Fibroblast of skin of left quadriceps (primary cell): ENCODE data around the gene LYRM9.
"Not testable (repeated sequence)": the region's sequence is repeated elsewhere in the genome, so short reads cannot be mapped to it uniquely, and the experiment has no call there.

ENCODE experiments used
- DNase-seq, 2 experiments: peaks; one replicate each; pipeline ENCODE4 v3.0.0-alpha.2; 2013; ENCODE audit warnings: low read depth in 2 of 2

LYRM9 gene

GRCh38 chr17:27873746-27874145 is 19.4 kb downstream of the LYRM9 start:
- DNase-seq, result no peak

- DNase-seq, result no peak
Measured at GRCh38 chr17:27873211-27873610, 20.0 kb downstream of the LYRM9 start.

DNA sequence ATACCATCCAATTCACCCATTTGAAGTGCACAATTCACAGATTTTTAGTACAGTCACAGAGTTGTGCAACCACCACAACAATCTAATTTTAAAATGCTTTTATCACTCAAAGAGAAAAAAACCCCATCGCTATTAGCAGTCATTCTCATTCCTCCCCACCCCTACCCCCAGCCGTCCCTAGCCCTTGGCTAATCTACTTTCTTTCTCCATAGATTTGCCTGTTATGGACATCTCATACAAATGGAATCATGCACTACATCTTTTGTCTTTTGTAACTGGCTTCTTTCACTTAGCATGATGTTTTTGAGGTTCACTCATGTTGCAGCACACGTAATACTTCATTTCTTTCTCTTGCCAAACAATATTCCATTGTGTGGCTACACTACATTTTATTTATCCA is 20.4 kb downstream of the LYRM9 start:
- DNase-seq, result no peak

GRCh38 chr17:27871407-27871806 is 21.8 kb downstream of the LYRM9 start:
- DNase-seq, result no peak

- DNase-seq, result no peak
Measured at GRCh38 chr17:27870345-27870744, 22.8 kb downstream of the LYRM9 start.

DNA sequence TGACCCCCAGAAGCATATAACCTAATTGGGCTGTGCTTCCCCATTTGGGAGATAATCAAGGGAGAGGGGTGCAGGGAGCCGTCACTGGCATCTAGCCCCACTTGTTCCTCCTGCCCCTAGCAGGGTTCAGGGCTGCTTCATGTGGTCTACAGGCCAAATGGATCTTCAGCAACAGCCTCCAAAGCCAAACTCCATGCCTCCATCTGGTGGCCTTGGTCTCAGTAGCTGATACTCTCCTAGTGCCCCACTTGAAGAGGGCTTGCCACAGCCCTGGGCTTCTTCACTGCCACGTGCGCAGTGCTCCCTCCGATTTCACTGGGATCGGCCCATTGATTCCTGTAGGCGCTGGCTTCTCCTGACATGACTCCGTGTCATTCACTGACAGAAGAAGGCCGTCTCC is 24.6 kb downstream of the LYRM9 start:
- no peak for DNase-seq

DNA sequence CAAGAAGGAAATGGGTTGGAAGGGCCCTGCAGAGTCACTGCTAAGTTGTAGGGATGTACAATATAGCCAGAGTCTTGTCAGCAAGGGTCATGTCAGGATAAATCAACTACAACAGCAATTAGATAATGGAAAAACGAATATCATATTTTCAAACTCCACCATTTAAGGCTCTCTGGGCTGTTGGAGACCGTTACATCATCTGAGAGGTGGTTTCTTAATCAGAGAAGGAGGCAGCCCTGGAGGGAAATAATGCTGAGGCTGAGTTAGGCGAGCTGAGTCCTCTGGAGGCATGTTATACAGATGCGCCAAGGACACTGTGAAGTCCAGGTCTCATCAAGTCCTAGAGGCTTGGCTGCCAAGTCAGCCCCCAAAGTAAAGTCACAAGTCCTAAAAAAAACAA is 30.3 kb downstream of the LYRM9 start:
- DNase-seq, result no peak

DNA sequence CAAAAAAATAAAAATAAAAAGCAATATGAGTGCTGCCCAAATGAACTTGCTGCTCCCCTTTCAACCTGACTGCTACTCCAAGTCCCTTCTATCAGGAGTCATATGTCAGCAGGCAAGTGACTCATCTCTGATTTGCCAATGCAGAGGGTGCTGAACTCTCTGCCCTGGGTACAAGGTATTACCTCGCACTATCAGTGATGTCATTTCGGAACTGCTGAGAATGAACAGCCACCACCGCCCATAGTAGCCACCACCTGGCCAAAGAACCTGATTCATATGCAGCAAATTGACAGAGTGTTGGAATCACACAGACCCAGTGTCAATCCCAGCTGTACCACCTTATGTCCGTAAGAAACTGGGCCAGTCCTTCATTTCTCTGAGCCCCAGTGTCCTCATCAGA is 31.2 kb downstream of the LYRM9 start:
- no peak for DNase-seq

GRCh38 chr17:27860971-27861664 is 32.0 kb downstream of the LYRM9 start:
- DNase-seq, result no peak

- DNase-seq, result no peak
Measured at GRCh38 chr17:27858621-27859305, 34.4 kb downstream of the LYRM9 start.

DNA sequence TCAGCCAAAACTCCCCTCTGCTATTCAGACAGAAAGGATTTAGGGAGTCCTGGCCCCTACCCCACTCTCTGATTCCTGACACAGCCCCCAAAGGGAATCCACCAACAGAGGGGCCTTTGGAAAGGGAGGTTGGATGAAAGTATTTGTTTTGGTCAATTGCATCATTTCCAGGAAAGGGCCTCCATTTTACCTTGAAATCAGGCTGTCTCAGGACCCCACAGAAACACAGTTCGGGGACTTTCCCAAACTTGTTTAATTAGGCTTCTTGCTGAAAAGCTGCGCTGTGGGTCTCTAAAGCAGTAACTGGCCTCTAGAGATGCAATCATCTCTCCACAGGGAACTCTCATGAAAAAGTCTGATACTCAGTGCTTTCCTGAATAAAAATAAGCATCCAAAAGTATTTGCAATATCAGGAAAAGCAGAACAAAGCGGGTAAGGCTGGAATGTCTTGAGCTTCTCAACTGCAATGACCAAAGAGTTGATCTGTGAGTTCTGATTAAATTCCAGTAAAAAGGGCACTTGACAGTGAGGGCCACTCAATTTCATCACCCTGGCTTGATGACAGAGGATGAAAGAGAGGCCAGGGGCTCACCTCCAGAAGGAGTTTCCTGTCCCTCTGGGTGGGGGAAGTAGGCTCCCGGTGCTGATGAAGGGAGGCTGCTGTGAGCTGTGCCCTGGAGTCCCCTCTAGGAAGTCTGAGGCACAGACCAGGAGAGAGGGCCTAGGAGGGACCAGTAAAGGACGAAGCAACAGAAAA is 36.3 kb downstream of the LYRM9 start:
- DNase-seq, result no peak

DNA sequence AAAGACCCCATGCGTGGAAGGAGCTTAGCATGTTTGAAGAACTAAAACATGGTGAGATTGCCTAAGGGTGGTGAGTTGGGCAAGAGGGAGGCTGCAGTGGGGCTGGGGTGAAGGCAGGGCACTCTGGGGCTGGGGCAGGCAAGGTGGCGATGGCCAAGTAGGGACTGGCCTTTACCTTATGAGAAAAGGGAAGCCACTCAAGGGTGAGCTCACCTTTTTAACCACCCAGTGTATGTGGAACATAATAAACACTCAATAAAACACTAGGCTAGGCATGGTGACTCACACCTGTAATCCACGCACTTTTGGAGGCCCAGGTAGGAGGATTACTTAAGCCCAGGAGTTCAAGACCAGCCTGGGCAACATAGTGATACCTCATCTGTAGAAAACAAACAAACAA is 37.7 kb downstream of the LYRM9 start:
- no peak for DNase-seq

- no peak for DNase-seq
Measured at GRCh38 chr17:27854163-27854562, 39.0 kb downstream of the LYRM9 start.

DNA sequence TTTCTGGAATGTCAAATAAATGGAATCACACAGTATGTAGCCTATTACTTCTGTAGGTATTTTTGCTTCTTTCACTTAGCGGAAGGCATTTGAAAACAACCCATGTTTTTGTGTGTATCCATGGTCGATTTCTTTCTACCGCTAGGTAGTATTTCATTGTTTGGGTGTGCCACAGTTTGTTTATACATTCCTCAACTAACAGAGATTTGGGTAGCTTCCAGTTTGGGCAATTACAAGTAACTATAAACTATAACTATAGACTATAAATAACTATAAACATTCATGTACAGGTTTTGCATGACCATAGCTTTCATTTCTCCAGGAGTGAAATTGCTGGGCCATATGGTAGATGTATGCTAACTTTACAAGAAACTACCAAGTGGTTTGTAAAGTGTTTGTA is 40.1 kb downstream of the LYRM9 start:
- no peak for DNase-seq

DNA sequence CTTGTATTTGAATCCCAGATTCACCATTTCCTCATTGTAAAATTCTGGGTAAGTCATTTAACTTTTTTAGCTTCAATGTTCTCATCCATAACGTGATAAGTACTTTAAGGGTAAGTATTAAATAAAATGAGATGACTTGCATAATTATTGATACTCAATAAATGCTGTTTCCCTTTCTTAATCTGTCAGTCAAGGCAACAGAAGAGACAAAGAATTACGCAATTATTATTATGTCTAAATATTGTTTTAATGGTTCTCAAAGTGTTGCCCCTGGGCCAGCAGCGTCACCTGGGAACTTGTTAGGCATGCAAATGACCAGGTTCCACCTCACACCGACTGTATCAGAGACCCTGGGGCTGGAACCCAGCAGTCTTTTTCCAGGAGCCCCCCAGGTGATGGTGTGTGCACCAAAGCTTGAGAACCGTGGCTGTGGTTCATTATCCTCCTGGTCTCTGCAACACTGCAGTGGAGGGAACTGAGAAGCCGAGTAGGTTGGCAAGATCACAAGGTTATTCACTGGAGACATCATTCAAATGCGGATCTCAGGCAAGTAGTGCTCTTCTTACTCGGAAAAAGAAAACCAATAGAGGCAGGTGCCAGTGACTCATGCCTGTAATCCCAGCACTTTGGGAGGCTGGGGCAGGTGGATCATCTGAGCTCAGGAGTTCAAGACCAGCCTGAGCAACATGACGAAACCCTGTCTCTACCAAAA is 43.5 kb downstream of the LYRM9 start:
- DNase-seq, result no peak

DNA sequence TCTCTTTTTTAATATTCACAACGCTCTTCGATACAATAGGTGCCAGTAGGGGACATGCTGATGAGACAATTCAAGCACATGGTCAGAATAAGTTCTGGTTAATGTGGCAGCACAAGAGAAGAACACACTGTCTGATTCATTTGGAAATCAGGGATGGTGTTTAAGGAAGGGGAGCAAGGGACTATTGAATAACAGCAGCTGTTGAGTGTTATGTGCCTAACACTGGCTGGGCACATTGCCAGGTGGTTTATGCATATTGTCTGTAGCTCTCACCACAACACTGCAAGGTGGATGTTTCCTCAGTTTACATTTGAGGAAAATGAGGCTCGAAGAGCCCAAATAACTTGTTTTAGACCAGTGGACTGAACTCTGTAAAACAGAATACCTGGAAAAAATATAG is 44.2 kb downstream of the LYRM9 start:
- DNase-seq, result no peak

DNA sequence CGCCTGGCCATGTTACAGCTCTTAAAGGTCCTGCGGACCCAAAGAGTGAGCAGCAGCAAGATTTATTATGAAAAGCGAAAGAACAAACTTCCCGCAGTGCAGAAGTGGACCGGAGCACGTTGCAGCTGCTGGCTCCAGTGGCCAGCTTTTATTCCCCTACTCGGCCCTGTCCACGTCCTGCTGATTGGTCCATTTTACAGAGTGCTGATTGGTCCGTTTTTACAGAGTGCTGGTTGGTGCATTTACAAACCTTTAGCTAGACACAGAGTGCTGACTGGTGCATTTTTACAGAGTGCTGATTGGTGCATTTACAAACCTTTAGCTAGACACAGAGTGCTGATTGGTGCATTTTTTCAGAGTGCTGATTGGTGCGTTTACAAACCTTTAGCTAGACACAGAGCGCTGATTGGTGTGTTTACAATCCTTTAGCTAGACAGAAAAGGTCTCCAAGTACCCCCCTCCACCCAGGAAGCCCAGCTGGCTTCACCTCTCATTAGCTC is 46.3 kb downstream of the LYRM9 start:
- DNase-seq, result not testable (repeated sequence)

DNA sequence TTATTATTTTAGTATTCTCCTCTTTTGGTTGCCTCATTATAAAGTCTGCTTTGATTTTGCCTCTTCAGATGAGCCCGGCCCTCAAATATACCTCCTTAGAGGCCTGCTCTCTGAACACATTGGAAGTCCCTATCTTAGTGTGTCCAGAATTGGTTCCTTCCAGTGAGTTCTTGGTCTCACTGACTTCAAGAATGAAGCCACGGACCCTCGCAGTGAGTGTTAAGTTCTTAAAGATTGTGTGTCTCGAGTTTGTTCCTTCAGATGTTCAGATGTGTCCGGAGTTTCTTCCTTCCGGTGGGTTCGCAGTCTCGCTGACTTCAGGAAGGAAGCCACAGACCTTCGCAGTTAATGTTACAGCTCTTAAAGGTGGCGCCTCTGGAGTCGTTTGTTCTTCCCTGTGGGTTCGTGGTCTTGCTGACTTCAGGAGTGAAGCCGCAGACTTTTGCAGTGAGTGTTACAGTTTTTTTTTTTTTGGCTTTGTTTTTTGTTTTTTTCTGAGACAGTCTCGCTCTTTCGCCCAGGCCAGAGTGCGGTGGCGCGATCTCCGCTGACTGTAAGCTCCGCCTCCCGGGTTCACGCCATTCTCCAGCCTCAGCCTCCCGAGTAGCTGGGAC is 47.0 kb downstream of the LYRM9 start:
- DNase-seq, result no peak

GRCh38 chr17:27845264-27846041 is 47.7 kb downstream of the LYRM9 start:
- no peak for DNase-seq

DNA sequence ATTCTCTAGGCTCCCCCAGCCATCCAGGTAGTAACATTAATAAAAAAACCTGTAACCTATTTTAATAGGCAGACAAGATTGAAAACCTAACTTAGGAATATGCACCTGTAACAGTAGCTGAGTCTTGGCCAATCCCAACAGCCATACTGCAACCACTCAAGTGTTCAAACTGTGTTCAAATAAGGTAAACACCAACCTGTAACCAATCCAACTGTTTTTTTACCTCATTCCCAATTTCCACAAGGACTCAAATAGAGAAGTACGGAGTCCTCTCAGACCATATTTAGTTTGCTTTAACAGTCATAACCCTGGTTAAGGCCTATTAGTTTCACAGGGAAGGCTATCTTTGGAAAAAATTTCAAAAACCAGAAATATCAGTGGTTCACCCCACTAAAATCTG is 52.5 kb downstream of the LYRM9 start:
- no peak for DNase-seq

DNA sequence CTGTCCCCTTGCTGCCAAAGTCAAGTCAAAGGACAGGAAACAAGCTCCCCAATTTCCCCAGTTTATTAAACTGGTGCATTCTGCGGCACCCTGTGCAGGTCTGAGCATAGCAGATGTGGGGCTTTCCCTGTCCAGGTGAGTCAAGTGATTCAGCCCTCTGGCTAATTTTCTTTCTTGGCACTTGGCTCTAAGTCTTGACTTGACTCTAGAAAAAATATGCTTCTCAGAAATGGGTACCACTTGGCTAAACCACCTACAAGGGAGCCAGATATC is 52.8 kb downstream of the LYRM9 start:
- DNase-seq, result not testable (repeated sequence)
